Osteocyte (in vitro differentiated cells): ENCODE data around the gene PNLIP. TPM values are rescaled to one million over a fixed set of nuclear protein-coding genes. Genes with fewer than 3 reads are reported as not detected.

Experiments
- DNase-seq: peaks from one replicate; pipeline ENCODE4 v3.0.0; 2021; ENCODE audit warnings: mixed read lengths; ENCODE audit not compliant: unreplicated experiment; ENCODE audit errors: extremely low spot score
- H3K27ac Mint-ChIP-seq: one replicate; pipeline ENCODE4 v1.8.0; 2021; ENCODE audit warnings: mild to moderate bottlenecking, mixed read lengths; ENCODE audit not compliant: unreplicated experiment
- H3K27me3 Mint-ChIP-seq: one replicate; pipeline ENCODE4 v1.8.0; 2021; ENCODE audit warnings: mixed read lengths; ENCODE audit not compliant: unreplicated experiment
- H3K36me3 Mint-ChIP-seq: one replicate; pipeline ENCODE4 v1.8.0; 2021; ENCODE audit warnings: mixed read lengths; ENCODE audit not compliant: unreplicated experiment
- H3K4me1 Mint-ChIP-seq: one replicate; pipeline ENCODE4 v1.8.0; 2021; ENCODE audit warnings: mixed read lengths; ENCODE audit not compliant: unreplicated experiment
- H3K4me3 Mint-ChIP-seq: one replicate; pipeline ENCODE4 v1.8.0; 2021; ENCODE audit warnings: mild to moderate bottlenecking, moderate library complexity, mixed read lengths; ENCODE audit not compliant: unreplicated experiment
- H3K9me3 Mint-ChIP-seq: one replicate; pipeline ENCODE4 v1.8.0; 2021; ENCODE audit warnings: mixed read lengths; ENCODE audit not compliant: unreplicated experiment
- total RNA-seq: library from RNA; stranded (reverse); gene quantifications from 2 replicates; pipeline ENCODE4 v1.2.1, GENCODE V29; 2021
- TF ChIP-seq, protein P1 (sequence below): fragments of 200-600 bp; sonication (generic); IDR thresholded peaks from 2 replicates; pipeline ENCODE4 v1.5.0; 2021; ENCODE audit warnings: antibody characterized with exemption, mild to moderate bottlenecking, moderate library complexity

Gene PNLIP
- total RNA-seq, 1 donor from 2014 or later: not detected

DNA sequence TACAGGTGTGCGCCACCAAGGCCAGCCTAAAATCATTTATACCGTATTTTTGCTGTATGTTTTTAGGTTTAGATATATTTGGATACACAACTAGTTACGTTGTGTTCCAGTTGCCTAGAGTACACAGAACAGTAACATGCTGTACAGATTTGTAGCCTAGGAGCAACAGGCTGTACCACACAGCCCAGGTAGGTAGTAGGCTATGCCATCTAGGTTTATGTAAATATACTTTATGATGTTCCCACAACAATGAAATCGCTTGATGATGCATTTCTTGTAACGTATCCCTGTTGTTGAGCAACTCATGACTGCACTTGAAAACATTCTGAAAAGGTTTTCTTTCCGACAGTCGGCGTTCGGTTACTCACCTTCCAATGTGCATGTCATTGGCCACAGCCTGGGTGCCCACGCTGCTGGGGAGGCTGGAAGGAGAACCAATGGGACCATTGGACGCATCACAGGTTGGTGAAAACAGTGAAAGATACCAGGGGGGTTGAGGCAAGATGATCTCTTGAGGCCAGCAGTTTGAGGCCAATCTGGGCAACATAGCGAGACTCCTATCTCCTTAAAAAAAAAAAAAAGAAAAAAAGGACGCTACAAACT, 7.7 kb downstream of the PNLIP start:
- DNase-seq: no peak
- H3K9me3 Mint-ChIP-seq: no peaks in the 10 kb centered on the region
- TF ChIP-seq, protein P1, sequence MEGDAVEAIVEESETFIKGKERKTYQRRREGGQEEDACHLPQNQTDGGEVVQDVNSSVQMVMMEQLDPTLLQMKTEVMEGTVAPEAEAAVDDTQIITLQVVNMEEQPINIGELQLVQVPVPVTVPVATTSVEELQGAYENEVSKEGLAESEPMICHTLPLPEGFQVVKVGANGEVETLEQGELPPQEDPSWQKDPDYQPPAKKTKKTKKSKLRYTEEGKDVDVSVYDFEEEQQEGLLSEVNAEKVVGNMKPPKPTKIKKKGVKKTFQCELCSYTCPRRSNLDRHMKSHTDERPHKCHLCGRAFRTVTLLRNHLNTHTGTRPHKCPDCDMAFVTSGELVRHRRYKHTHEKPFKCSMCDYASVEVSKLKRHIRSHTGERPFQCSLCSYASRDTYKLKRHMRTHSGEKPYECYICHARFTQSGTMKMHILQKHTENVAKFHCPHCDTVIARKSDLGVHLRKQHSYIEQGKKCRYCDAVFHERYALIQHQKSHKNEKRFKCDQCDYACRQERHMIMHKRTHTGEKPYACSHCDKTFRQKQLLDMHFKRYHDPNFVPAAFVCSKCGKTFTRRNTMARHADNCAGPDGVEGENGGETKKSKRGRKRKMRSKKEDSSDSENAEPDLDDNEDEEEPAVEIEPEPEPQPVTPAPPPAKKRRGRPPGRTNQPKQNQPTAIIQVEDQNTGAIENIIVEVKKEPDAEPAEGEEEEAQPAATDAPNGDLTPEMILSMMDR: no peak
- H3K4me1 Mint-ChIP-seq: no peaks in the 10 kb centered on the region
- H3K4me3 Mint-ChIP-seq: no peak overlapping the region
- no peaks in the 10 kb centered on the region for H3K27me3 Mint-ChIP-seq
- H3K27ac Mint-ChIP-seq: no peak overlapping the region
- H3K36me3 Mint-ChIP-seq: no peaks in the 10 kb centered on the region

DNA sequence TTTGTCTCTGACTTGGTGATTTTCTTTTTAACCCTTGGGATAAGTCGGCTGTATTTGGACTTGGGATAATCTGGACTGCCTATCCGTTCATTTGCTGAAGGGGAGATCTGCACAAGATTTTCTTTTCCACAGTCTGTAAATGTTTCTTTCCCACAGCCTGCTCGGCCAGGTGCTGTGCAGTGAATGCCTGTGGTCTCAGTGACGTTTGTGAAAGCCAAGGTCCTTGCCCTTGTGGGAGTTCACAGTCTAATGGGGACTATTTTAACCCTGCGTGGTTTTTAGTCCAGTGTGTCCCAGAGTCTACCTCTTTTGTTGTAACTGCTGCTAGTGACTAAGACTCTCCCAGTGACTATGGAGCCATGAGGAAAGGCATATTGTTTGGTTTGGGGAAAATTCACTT, 8.9 kb downstream of the PNLIP start:
- Mint-ChIP-seq H3K9me3 (no peaks in the 10 kb centered on the region), H3K27me3 (no peaks in the 10 kb centered on the region), H3K4me3 (no peak overlapping the region), H3K27ac (no peak overlapping the region), H3K36me3 (no peaks in the 10 kb centered on the region), H3K4me1 (no peaks in the 10 kb centered on the region)
- DNase-seq: no peak
- TF ChIP-seq, protein P1: no peak

DNA sequence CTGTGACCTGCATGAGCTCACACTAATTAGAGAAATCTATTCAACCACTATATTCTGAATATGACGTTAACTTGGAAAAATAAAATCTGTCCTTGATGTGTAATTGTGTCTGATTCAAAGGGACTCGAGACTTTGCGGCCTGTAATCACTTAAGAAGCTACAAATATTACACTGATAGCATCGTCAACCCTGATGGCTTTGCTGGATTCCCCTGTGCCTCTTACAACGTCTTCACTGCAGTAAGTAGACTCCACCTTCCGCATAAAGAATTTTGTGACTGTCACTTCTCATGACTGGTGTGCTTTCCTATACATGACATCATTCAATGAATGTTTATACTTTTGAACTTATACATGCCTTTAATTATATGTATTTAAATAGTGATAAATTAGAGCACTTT, 10.1 kb downstream of the PNLIP start:
- Mint-ChIP-seq H3K4me3 (no peak overlapping the region), H3K4me1 (no peaks in the 10 kb centered on the region), H3K36me3 (no peaks in the 10 kb centered on the region), H3K9me3 (no peaks in the 10 kb centered on the region), H3K27me3 (no peaks in the 10 kb centered on the region), H3K27ac (no peak overlapping the region)
- TF ChIP-seq, protein P1: no peak
- no peak for DNase-seq

DNA sequence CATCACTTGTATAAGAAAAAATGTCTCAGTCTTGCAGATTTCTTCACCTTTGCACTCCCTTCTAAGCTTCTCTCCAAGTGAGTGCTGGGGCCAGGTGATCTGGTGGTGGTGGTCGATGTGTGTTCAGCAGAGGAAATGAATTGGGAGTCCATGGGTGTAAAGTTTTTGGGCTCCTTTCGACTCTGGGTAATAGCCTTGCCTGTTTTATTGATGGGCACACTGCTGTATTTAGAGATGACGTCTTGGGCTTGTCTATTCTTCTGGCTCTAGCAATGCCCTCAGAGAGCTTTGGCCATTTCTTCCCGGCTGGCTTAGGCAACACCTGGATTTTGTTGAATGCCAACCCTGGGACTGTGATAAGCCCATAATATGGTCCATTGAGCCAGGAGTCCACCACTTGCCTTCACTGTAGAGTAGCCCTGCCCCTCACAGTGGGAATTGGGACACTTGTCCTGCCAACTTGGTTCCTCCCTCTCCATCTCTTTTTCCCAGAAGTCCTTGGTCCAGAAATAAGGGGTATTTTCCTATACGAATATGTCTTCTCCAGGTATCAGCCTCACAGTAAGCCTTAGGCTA, 11.7 kb downstream of the PNLIP start:
- TF ChIP-seq, protein P1: no peak
- DNase-seq: no peak
- Mint-ChIP-seq H3K27me3 (peaks cover 4% of the 10 kb centered on the region), H3K4me1 (no peaks in the 10 kb centered on the region), H3K27ac (no peak overlapping the region), H3K36me3 (no peaks in the 10 kb centered on the region), H3K9me3 (no peaks in the 10 kb centered on the region), H3K4me3 (no peak overlapping the region)

DNA sequence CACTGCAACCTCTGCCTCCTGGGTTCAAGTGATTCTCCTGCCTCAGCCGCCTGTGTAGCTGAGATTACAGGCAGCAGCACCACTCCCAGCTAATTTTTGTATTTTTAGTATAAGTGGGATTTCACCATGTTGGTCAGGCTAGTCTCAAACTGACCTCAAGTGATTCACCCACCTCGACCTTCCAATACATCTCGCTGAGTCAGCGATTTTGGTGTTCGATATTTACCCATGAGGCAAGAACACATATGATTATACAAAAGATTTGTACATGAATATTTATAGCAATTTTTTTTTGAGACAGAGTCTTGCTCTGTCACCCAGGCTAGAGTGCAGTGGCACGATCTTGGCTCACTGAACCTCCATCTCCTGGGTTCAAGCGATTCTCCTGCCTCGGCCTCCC, 19.8 kb downstream of the PNLIP start:
- peaks cover 8% of the 10 kb centered on the region for H3K27me3 Mint-ChIP-seq
- peaks cover 7% of the 10 kb centered on the region for H3K9me3 Mint-ChIP-seq
- no peaks in the 10 kb centered on the region for H3K36me3 Mint-ChIP-seq
- H3K4me1 Mint-ChIP-seq: no peaks in the 10 kb centered on the region
- H3K27ac Mint-ChIP-seq: no peak overlapping the region
- DNase-seq: no peak
- H3K4me3 Mint-ChIP-seq: no peak overlapping the region
- TF ChIP-seq, protein P1: no peak
